Measurements from ENCODE around the gene ZDHHC3.
A peak's percentile ranks its signal among the peaks of the same experiment; 100 is the strongest.

ZDHHC3 gene

DNA sequence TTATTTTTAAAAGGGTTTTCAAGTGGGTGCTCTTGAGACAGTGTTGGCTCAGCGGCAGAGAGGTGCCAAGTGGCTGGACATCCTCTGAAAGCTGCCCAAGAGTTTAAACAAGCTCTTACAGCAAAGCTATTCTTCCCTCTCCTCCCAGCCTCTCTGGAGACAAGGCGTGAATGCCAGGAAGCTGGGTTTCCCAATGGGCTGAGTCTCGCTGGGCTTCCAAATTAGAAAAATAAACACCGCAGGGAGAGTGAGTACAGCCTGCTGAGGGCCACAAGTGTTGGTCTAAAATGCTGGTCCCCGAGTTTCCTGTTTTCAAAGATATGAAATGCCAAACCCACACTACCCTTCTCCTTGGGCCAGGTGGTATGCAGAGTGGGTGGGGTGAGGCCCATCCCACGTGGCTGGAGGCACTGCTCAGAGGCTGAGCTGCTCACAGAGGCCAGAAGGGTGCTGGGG lies 36.4 kb downstream of the ZDHHC3 start:
- Histone ChIP-seq H3K4me3 (no peak overlapping the region), H3K27ac (no peak overlapping the region)

DNA sequence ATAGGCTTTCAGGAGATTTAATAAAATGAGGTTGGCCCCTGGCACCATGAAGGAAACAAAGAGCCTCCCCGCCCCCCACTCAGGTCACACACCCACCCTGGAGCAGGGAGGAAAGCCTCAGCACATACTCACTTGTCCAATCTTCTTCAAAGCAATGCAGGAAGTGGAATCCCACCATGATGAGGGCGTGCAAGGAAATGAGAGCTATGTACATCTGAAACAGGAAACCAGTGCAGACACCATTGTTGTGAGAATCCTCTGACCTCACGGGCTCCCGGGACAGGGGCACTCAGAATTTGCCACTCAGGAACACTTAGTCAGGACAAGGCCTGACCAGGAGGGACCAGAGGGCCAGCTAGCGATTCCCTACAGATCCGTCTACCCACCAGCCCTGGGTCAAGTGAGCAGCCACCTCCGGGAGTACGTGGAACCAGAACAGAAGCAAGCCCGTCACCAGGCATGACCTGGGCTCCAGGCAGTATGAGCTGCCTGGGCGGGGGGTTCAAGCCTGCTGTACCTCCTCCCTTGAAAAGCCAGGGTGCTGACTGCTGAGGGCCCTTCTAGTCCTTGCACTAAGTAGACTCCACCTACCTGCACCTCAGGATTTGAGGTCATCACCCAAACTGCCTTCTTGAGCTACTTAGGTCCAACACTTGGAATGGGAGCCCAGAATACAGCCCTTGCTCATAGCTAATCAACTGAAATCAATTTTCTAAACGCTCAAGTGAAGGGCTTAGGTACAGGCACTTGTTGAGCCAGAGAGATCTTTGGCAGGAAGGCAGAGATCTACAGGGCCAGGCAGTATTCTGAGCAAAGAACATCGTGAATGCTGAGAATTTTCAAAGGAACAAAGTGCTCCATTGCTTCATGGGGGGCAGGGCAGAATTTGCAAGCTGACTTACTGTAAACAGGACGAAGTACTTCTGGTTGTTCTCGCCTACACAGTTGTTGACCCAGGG lies 42.7 kb downstream of the ZDHHC3 start:
- H3K27ac ChIP-seq, result peak overlapping the region in 1 of 21 experiments; percentile 24
- no peak overlapping the region for H3K4me3 ChIP-seq

DNA sequence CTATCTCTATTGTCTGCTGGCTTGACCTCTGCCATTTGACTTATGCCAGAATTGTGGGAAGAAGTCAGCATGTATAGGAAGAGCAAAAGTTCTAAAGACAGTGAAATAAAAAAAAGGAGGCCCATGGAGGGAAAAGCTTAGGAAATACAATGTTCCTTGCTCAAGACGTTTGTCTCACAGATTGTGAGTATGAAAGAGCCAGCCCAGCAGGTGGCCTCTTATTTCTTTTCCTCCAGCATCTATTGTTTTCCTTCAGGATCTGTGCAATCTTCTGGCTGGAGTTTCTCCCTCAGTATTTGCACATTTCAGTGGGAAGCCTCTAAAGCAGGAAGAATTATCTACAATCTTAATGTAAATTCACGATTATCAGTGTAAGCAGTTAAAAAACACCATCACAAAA lies 43.7 kb downstream of the ZDHHC3 start:
- no peak overlapping the region for H3K27ac ChIP-seq

DNA sequence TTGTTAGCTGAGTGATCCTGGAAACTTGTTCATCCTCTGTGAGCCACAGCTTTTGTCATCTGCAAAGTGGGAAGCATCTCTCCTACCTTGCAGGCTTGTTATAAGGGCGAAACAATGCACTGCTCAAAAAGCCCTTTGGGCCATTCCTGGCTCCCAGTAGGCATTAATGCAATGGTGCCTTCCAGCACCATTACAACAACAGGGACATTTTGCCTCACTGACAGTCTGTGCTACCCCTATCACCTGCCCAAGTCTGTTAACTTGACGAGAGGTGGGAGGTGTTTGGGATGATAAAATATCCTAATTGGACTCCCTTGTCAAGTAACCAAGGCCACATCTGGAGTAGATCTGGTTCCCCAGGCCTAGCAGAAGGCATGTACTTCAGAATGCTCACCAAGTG lies 44.2 kb downstream of the ZDHHC3 start:
- Histone ChIP-seq H3K4me3 (no peak overlapping the region), H3K27ac (no peak overlapping the region)

More for the DNA sequence above, 43.7 kb downstream of the ZDHHC3 start:
- no peak overlapping the region for H3K4me3 ChIP-seq

DNA sequence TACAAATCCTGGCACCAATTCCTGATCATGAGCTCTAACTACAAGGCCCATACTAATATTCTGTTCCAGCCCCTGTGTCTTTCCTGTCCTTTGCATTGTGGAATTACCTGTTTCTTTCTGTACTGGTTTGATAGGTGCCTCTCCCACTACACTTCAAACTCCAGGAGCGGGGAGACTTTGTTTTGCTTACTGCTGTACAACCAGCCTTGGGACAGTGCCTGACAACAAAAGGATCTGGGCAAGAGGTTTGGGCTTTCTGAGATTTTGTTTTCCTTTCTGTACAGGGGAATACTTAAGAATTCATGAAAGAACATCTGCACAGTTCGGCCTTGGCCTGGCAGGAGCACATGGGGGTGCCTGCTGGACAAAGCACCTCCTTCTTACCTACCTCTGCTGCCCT lies 45.1 kb downstream of the ZDHHC3 start:
- Histone ChIP-seq H3K4me3 (no peak overlapping the region), H3K27ac (no peak overlapping the region)

DNA sequence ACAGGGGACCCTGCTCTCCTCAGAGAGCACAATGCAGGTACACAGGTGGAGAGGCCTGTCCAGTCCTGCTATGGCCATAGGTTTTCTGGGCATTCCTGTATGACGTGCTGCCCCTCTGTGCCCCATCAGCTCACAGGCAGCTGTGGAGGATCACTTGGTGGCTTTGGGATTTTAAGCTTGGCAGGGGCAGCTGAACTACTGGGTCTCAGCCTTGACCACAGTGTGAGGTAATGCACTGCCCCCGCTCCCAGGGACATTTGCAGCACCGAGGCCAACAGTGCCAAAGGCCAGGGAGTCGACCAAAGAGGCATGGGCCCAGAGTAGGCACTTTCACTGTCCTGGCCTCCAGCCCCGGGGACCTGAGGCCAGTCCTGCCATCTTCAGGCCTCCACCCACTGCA lies 46.2 kb downstream of the ZDHHC3 start:
- H3K4me3 ChIP-seq, result no peak overlapping the region

DNA sequence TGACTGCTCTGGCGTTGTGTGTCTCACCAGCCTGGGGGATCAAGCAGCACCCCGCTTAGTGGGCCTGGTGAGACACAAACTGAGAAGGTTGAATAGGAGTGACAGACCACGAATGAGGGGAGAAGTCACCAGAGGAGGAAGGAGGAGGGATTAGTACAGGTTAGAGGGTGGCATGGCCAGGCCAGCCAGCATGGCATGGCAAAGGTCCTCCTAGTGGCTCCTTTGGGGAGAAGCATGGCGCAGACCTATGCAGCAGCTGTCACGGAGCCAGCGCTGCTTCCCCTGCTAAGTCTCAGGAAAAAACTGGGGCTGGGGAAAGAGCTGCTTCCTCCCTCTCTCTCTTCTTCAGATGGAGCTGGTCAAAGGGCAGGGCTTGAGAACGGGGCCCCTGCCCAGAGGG lies 48.6 kb downstream of the ZDHHC3 start:
- H3K27ac ChIP-seq, result no peak overlapping the region
- H3K4me3 ChIP-seq, result no peak overlapping the region

More for the DNA sequence above, 46.2 kb downstream of the ZDHHC3 start:
- H3K27ac ChIP-seq, result no peak overlapping the region

DNA sequence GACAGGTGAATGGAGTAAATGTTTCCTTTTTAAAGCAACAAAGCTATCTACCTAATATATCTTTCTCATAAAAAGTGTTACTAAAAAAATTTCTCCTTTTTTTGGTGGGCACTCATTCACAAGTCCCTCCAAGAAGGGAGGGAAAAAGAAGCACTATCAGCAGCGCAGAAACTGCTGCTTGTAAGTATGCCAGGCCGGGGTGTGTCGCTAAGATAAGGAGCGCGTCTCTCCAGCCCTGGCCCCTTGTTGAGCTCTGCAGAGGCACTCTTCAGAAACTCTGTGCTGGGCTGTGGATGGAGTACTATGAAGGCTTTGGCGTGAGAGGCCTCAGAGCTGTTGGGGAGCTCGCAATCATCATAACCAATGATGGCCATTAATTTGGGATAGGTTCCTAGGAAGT lies 49.1 kb downstream of the ZDHHC3 start:
- H3K27ac ChIP-seq, result no peak overlapping the region

DNA sequence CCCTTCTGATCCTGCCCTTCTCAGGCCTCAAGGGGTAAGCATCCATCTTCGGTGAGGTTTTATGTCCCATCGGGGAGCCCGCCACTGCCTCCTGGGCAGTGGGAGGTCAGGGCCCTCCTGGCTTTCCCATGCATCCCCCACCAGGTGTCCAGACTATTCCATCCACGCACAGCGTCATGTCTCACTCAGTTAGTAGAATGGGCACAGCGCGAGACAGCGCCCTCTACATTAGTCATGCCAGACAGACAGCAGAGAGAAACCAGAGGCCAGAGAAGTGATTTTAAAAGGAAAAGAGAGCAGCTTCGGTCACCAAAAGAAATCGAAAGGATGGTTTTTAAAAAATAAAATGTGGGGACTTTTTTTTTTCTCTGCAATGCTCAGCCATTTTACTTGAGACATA lies 49.8 kb downstream of the ZDHHC3 start:
- H3K27ac ChIP-seq, result no peak overlapping the region
- H3K4me3 ChIP-seq, result no peak overlapping the region

More for the DNA sequence above, 49.1 kb downstream of the ZDHHC3 start:
- H3K4me3 ChIP-seq, result no peak overlapping the region

DNA sequence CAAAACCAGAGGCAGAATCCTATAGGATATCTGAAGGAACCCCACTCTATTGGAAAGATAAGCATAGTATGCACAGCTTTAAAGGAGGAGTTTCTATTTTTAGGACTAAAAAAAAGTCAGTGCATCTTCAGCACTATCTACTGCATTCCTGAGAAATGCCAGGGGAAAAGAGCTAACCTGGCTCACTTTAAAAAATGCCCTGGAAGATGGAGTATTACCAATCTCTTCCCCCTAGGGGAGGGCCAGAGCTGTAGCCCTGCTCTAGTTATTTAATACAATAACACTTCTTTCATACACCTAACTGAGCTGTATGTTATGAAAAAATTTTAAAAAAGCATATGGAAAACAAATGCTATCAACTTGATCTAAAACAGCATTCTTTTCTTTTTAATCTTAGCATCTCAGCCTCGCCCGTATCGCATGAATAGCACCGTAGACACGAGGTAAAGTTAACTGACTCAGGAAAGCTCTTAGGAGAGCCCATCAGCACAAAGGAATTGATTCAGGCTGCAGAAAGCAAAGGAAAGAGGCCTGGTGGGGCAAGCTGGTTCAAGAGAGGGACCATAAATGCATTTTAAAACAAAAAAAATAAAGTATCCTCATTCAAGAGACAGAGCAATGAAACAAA lies 51.4 kb downstream of the ZDHHC3 start:
- H3K27ac ChIP-seq, result peak overlapping the region in 1 of 21 experiments; percentile 1
- no peak overlapping the region for H3K4me3 ChIP-seq

DNA sequence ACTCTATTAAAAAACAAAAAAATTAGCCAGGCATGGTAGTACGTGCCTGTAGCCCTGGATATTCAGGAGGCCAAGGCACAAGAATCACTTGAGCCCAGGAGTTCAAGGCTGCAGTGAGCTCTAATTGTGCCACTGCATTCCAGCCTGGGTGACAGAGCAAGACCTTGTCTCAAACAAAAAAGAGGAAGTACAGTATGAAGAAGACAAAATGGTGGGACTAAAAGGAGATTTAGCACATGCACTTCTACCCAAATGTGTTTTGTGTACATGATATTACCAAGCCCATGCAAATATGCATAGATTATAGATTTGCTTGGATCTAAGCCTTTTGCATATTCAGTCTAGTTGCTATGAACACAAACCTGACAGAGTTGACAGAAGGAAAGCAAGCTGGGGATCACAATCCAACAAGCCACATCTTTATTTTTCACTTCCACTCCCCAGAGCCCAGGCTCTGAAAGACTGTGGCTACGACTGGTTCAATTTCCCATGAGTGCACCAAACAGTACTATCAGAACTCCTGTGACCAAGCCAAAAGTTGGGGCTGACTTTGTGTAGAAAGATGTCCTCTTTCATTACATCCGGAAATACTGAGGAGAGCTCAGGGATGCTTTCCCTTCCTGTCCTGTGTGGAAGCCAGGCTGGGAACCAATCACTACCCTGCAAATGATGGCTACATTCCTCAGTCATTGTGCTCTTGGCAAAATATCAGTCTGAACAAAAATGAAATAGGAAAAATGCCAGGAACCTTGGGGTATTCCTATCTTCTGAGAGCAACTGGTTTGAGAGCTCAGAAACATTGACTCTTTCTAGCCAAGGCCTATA lies 52.1 kb downstream of the ZDHHC3 start:
- H3K27ac ChIP-seq, result no peak overlapping the region
- no peak overlapping the region for H3K4me3 ChIP-seq

DNA sequence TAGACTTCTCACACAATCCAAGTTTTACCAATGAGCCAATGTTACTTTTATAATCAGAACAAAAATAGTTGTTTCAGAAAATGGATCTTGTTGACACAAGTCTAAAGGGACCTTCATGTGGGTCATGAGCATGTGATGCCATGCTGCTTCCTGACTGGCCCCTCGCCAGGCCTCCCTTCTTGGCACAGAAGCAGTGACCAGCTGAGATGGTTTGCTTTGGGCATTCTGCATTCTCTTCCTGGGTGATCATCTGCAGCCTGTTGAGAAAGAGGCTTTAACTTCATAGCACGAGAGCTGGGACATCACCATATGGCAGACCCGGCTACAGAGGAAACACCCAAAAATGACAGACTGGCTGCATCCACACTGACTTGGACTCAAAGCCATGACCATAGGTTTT lies 55.9 kb downstream of the ZDHHC3 start:
- Histone ChIP-seq H3K27ac (no peak overlapping the region), H3K4me3 (no peak overlapping the region)

DNA sequence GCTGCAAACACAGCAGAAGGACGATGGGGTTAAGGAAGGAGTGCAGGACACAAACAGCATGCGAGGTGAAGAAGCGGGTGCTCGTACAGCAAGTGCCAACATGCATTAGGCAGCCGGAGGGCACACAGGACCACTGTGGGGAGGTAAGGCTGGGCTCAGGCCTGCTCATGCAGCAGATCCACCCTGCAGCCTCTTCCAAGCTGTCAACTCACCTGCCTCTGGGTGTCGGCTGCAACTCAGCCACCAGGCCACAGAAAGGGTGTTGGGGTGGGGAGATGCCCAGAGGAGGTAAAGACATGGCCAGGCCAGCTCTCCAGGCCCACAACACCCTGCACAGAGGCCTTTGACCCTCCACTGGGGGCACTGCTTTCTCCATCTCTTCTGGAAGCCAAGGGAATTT lies 57.4 kb downstream of the ZDHHC3 start:
- Histone ChIP-seq H3K4me3 (no peak overlapping the region), H3K27ac (no peak overlapping the region)

DNA sequence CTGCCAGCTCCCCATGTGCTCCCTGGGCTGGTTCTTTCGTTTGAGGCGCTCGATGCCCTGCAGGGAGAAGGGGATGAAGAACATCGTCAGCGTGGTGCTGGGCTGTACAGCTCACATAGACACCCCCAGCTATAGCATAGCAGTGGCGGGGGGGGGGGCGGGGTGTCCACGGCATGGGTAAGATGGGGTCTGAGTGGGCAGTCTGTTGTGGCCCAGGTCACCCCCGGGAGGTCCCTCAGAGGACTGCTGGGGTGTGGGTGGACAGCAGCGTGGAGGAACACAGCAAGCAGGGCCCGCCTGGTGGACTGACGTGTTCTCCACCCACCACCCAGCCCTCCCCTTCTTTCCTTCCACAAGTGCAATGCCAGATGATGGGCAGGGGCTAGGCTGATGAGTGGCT lies 57.9 kb downstream of the ZDHHC3 start:
- H3K4me3 ChIP-seq, result no peak overlapping the region
- no peak overlapping the region for H3K27ac ChIP-seq

DNA sequence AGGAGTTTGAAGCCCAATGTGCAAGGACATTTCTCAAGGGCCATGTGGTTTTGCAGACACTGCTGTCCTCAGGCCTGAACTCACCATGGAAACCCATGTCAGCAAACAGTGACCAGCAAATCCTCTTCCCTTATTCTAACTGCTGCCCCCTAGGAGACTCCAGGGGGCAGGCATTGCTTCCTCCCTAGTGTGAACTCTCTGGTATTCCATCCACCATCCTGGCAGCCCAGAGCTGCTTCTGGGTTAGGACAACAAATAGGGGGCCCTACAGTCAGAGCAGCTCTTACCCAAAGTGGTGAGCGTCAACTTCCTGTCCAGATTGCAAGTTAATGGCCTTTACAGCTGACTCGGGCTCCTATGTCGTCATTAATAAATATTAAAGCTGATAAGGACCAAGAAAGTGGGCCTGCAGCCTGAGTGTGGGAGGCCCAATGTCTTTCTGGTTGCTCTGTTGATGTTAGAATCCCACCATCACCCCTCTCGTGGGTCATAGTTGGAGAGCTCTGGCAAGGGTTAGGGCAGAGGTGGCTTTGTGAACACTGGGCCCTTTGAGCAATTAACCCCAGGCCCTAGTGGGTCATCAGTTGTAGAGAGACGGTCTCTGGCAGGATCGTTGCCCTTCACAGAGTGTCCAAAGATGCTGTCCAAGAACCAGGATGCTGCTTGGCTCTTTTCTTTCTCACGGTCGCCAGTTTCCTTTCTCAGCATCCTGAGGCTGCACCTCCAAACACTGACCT lies 60.1 kb downstream of the ZDHHC3 start:
- H3K27ac ChIP-seq, result no peak overlapping the region

DNA sequence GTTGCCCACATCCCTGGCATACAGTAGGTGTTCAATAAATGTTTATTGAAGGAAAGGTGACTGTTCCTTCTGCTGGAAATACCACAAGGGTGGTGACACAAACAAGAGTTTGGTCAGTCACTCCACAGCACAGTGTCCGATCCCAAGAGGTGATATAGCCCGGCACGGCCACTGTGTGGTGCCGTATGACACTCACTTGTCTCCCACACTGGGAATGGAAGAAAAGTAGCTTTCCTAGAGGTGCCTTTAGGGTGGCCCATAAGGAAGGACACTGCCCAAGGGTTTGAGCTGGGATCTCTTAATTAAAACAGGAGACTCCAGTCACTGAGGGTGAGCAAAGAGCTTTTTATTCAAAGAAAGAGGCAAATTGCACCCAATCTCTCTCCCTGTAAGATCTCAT lies 61.0 kb downstream of the ZDHHC3 start:
- Histone ChIP-seq H3K4me3 (no peak overlapping the region), H3K27ac (no peak overlapping the region)

More for the DNA sequence above, 60.1 kb downstream of the ZDHHC3 start:
- no peak overlapping the region for H3K4me3 ChIP-seq

DNA sequence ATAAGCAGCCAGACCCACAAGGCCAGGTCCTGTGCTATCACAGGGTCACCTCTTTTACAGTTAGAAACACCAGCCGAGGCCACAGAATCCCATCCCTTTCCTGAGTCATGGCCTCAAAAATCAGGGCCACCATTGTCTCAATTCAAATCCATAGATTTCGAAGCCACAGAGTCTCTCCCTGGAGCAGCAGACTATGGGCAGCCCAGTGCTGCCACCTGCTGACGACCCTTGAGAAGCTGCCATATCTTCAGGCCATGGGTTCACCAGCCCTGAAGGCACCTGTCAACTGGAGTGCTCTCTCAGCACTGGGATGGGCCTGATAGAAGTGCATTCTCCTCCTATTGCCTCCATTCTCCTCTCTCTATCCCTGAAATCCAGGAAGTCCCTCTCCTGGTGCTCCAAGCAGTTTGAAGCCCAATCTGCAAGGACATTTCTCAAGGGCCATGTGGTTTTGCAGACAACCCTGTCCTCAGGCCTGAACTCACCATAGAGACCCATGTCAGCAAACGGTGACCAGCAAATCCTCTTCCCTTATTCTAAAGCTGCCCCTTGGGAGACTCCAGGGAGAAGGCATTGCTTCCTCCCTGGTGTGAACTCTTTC lies 62.0 kb downstream of the ZDHHC3 start:
- Histone ChIP-seq H3K27ac (no peak overlapping the region), H3K4me3 (no peak overlapping the region)

DNA sequence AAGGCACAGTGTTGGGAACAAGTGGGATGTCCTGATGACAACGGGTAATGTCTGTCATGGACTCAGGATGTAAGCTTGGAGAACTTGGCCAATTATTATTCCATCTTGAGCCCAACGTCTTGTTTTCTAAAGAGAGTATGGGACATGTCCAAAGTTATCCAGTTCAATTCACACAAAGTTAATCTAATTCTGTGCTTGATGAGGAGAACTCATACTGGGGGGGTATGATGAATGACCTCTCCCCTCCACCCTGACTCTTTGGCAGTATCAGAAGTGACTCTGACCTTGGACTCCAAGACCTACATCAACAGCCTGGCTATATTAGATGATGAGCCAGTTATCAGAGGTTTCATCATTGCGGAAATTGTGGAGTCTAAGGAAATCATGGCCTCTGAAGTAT lies 65.3 kb downstream of the ZDHHC3 start:
- no peak overlapping the region for H3K4me3 ChIP-seq

DNA sequence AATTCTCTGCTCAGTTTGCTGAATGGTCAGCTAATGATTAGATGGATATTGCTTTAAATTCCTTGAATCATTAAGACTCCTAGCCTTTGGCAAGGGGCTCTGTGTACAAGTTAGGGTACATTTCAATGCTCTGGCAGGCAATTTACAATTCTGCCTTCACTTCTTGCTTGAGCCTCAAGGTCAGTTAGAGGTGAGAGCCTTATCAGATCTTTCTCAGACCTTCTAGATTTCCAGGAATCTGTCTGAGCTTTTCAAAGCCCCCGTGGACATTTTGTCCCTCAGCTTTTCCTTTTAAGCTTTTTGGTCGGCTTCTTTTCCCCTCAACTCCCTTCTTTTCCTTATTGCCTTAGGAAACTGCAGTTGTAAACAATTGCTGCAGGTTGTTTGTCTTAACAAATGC lies 66.9 kb downstream of the ZDHHC3 start:
- Histone ChIP-seq H3K4me3 (no peak overlapping the region), H3K27ac (no peak overlapping the region)

More for the DNA sequence above, 65.3 kb downstream of the ZDHHC3 start:
- no peak overlapping the region for H3K27ac ChIP-seq

All from skin epidermis (tissue), 12 donors.